ENCODE measurements around the gene FGF12.

DNA sequence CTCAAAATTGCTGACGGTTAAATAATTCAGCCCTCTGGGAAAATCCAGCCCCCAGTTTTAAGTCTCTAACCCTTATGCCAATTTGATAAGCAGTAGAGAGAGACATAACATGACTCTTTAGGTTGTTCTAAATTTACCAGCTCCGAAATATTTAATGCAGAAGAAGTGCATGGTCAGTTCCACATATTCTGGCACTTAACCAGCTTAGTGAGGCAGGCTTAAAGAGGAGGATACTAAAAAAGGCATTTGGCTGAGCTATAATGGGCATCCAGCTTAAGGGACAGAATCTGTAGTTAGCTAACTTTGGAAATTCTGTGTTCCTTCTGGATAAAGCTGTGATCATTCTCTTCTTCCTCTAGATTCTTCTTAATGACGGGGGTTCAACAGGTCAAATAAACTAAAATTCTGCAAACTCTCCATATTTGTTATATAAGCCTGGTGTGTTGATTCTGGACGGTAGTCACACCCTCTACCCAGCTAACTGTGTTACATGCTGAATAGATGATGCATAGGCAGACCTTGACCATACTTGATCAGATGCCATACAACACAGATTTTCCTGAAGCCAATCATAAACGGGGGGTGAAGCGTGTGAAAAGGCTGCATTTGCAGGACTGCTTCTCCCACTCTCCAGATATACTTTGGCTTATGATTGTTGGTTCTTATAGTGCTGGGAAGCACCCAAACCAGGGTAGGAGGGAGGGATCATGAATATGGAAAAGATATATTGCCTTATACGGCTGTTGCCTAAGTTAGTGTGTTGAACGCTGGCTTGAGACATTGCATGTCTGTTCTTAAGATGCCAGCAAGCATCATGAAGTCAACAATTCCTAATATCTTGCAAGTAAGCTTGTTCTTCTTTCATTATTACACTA is 118.4 kb downstream of the FGF12 start:
- TF ChIP-seq, protein P1, sequence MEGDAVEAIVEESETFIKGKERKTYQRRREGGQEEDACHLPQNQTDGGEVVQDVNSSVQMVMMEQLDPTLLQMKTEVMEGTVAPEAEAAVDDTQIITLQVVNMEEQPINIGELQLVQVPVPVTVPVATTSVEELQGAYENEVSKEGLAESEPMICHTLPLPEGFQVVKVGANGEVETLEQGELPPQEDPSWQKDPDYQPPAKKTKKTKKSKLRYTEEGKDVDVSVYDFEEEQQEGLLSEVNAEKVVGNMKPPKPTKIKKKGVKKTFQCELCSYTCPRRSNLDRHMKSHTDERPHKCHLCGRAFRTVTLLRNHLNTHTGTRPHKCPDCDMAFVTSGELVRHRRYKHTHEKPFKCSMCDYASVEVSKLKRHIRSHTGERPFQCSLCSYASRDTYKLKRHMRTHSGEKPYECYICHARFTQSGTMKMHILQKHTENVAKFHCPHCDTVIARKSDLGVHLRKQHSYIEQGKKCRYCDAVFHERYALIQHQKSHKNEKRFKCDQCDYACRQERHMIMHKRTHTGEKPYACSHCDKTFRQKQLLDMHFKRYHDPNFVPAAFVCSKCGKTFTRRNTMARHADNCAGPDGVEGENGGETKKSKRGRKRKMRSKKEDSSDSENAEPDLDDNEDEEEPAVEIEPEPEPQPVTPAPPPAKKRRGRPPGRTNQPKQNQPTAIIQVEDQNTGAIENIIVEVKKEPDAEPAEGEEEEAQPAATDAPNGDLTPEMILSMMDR (IDR thresholded peaks at IDR 0.05): no peak
- TF ChIP-seq POLR2A (IDR thresholded peaks at IDR 0.05): no peak

All from breast epithelium (tissue), 3 donors.